HG03103 (cell line): Measurements from ENCODE around the gene RRM1.

ENCODE experiments used
- ATAC-seq: cut with Tn5 transposase; IDR thresholded peaks from one replicate; pipeline ENCODE4 v1.9.1; 2021; ENCODE audit warnings: low read depth; ENCODE audit not compliant: unreplicated experiment

Gene RRM1

GRCh38 chr11:4183410-4184057, 88.9 kb downstream of the RRM1 start:
- no peak for ATAC-seq

DNA sequence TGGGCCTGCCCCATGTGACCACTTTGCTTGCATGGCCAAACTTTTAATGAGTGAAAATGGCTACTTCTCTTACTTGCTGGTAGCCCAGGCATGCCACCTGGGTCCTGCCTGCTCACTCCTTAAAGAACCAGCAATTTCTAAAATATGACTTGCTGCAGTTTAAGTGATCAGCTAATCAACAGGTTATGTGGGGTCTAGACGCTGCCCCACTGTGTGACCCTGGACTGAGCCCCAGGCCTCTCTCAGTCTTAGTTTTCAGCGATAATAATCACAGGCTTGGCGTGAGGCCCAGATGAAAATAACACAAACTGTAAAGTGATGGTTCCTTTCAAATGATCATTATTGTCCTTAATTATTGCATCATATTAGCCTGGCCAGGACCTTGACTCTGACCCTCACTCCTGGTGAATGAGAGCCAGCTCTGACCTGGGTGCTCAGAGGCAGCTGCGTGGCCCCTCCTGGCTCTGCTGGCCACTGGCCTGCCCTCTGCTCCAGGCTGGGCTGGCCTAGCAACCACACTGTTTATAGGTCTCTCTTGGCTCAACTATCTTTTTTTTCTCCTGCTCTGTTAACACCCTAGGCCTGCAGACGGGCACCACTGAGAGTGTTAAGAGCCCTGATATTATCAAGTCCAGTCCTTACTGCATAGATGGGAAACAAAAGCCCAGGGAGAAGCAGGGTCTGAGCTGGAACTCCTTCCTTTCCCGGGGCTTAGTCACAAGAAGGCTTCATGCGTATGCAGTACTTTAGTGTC, 89.7 kb downstream of the RRM1 start:
- ATAC-seq, result no peak

DNA sequence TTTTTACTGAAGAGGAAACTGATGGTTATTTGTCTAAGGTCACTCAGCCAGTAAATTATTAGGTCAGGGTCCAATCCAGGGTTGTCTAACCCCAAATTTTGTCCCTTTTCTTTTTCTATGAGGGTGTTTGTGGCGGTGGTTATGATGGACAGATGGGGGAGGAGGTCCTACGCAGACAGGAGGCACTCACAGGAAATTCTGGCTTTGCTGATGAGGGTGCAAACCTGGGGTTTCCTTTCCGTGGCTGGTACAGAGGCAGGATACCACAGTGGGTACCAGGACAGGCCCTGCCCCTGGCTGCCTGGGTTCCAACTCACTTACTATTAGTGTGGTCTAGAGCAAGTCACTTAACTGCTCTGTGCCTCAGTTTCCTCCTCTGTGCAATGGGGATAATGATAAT, 91.0 kb downstream of the RRM1 start:
- no peak for ATAC-seq

GRCh38 chr11:4186464-4187054, 92.0 kb downstream of the RRM1 start:
- no peak for ATAC-seq

GRCh38 chr11:4187055-4187988, 92.7 kb downstream of the RRM1 start:
- peak; percentile 91 for ATAC-seq
